ENCODE data around the gene EPHB4. TPM values are rescaled to one million over a fixed set of nuclear protein-coding genes. Genes with fewer than 3 reads are reported as not detected.

EPHB4 gene
- total RNA-seq, 1 donor from 2014 or later, result 4.1 TPM

- DNase-seq, result no peak
- ChIA-PET CTCF (no interaction called here), POLR2A (no interaction called here)
- H3K36me3 Mint-ChIP-seq (ENCODE audit: low read depth), result no peaks in the 10 kb centered on the region
- intact Hi-C loops (cut with micrococcal nuclease), result loop anchor here (5.0 kb wide), 1 partner anchor 283 kb away; no protein-coding TSS in a partner anchor
- ATAC-seq (ENCODE audit: low read depth), result no peak
- H3K4me3 Mint-ChIP-seq, result no peak overlapping the region
- TF ChIP-seq CTCF (IDR thresholded peaks at IDR 0.05), result no peak
- no peaks in the 10 kb centered on the region for H3K9me3 Mint-ChIP-seq
- H3K27ac Mint-ChIP-seq, result no peak overlapping the region
- H3K4me1 Mint-ChIP-seq, result peaks cover 16% of the 10 kb centered on the region
- peaks cover 8% of the 10 kb centered on the region for H3K27me3 Mint-ChIP-seq
These were observed 32.6 kb downstream of the EPHB4 start for GRCh38 chr7:100794741-100795140.

GRCh38 chr7:100793806-100794660 lies 33.3 kb downstream of the EPHB4 start:
- no peak for ATAC-seq (ENCODE audit: low read depth)
- Mint-ChIP-seq H3K27me3 (peaks cover 8% of the 10 kb centered on the region), H3K4me3 (no peak overlapping the region), H3K36me3 (ENCODE audit: low read depth) (no peaks in the 10 kb centered on the region), H3K27ac (no peak overlapping the region), H3K9me3 (no peaks in the 10 kb centered on the region), H3K4me1 (peaks cover 9% of the 10 kb centered on the region)
- no peak for DNase-seq
- intact Hi-C loops (cut with micrococcal nuclease), result no loop called here
- ChIA-PET POLR2A (interaction anchor here (0.9 kb wide), 1 partner anchor 9 kb away, joined by 3 read pairs; no protein-coding TSS in a partner anchor), CTCF (no interaction called here)
- TF ChIP-seq CTCF (IDR thresholded peaks at IDR 0.05), result no peak

GRCh38 chr7:100791881-100792666 lies 35.2 kb downstream of the EPHB4 start:
- H3K4me1 Mint-ChIP-seq, result no peaks in the 10 kb centered on the region
- no peaks in the 10 kb centered on the region for H3K9me3 Mint-ChIP-seq
- ChIA-PET POLR2A (no interaction called here), CTCF (no interaction called here)
- intact Hi-C loops (cut with micrococcal nuclease), result no loop called here
- DNase-seq (no peak), ATAC-seq (ENCODE audit: low read depth) (no peak)
- H3K4me3 Mint-ChIP-seq, result no peak overlapping the region
- no peaks in the 10 kb centered on the region for H3K36me3 Mint-ChIP-seq (ENCODE audit: low read depth)
- H3K27me3 Mint-ChIP-seq, result peaks cover 12% of the 10 kb centered on the region
- H3K27ac Mint-ChIP-seq, result no peak overlapping the region
- TF ChIP-seq CTCF (IDR thresholded peaks at IDR 0.05), result no peak

DNA sequence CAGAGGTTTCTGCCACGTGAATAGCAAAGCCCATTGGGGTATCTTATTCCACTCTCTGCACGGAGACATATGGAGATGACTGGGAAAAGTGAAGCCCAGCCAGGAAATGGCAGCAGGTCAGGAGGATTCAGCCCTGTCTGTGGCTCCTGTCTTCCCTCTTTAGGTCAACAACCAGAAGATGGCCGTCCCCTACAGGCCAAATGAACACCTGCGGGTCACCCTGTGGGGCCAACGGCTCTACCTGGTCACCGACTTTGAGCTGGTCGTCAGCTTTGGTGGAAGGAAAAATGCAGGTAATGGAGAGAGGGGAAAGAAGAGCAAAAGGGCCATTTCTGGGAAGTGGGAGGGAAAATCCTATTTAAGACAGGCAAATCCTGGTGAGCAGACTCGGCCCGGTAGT lies 38.3 kb downstream of the EPHB4 start:
- H3K27ac Mint-ChIP-seq, result no peak overlapping the region
- POLR2A ChIA-PET, result no interaction called here
- peaks cover 8% of the 10 kb centered on the region for H3K4me1 Mint-ChIP-seq
- intact Hi-C loops (cut with micrococcal nuclease), result loop anchor here (5.0 kb wide), 1 partner anchor 42 kb away; no protein-coding TSS in a partner anchor
- no peaks in the 10 kb centered on the region for H3K9me3 Mint-ChIP-seq
- H3K27me3 Mint-ChIP-seq, result peaks cover 14% of the 10 kb centered on the region
- no peak for ATAC-seq (ENCODE audit: low read depth)
- CTCF ChIA-PET, result no interaction called here
- TF ChIP-seq CTCF (IDR thresholded peaks at IDR 0.05), result no peak
- H3K36me3 Mint-ChIP-seq (ENCODE audit: low read depth), result no peaks in the 10 kb centered on the region
- no peak overlapping the region for H3K4me3 Mint-ChIP-seq
- no peak for DNase-seq

- Mint-ChIP-seq H3K4me3 (no peak overlapping the region), H3K4me1 (peaks cover 8% of the 10 kb centered on the region), H3K9me3 (no peaks in the 10 kb centered on the region), H3K27ac (no peak overlapping the region), H3K36me3 (ENCODE audit: low read depth) (no peaks in the 10 kb centered on the region), H3K27me3 (peaks cover 11% of the 10 kb centered on the region)
- DNase-seq (no peak), ATAC-seq (ENCODE audit: low read depth) (no peak)
- intact Hi-C loops (cut with micrococcal nuclease), result loop anchor here (5.0 kb wide), 1 partner anchor 39 kb away; no protein-coding TSS in a partner anchor
- ChIA-PET CTCF (no interaction called here), POLR2A (interaction anchor here (0.9 to 1.2 kb wide), 2 partner anchors 12 to 17 kb away, joined by 3 read pairs; no protein-coding TSS in a partner anchor)
- TF ChIP-seq CTCF (IDR thresholded peaks at IDR 0.05), result no peak
These were observed 41.0 kb downstream of the EPHB4 start for GRCh38 chr7:100786323-100786722.
